ENCODE results near the gene ZNF672. TPM values are rescaled to one million over a fixed set of nuclear protein-coding genes. Genes with fewer than 3 reads are reported as not detected.

The ZNF672 gene
- total and polyA plus RNA-seq, 2 of the 13 experiments (the other 11 are each of a cell fraction or from before 2014, with no cell fraction given) = 17.2 to 22.9 TPM

- TF ChIP-seq POGK (CRISPR knock-in tag; conservative IDR thresholded peaks at IDR 0.05) = peak; percentile 36; the same call in 1 of the 2 replicates
- no peak for TF ChIP-seq JUND (CRISPR knock-in tag; IDR thresholded peaks at IDR 0.05)
- TF ChIP-seq XRCC5 (optimal IDR thresholded peaks at IDR 0.05; ENCODE audit: low read length) = peak; percentile 12
- no peak; the same call in 1 of the 2 replicates for TF ChIP-seq ZNF430 (CRISPR knock-in tag; IDR thresholded peaks at IDR 0.05)
- no peak for TF ChIP-seq SMAD1 (CRISPR knock-in tag; IDR thresholded peaks at IDR 0.05; ENCODE audit: borderline replicate concordance, low read depth)
- no peak for TF ChIP-seq IKZF4 (CRISPR knock-in tag; IDR thresholded peaks at IDR 0.05; ENCODE audit: borderline replicate concordance, low read depth, not compliant biosample characterization)
- peak; percentile 57 for TF ChIP-seq MEIS1 (CRISPR knock-in tag; IDR thresholded peaks at IDR 0.05; ENCODE audit: borderline replicate concordance)
- TF ChIP-seq RFX1 (IDR thresholded peaks at IDR 0.05) = no peak
- no peak for TF ChIP-seq EP300 (IDR thresholded peaks at IDR 0.05; ENCODE audit: low read depth in 2 of 2, low read length in 2 of 2)
- no peak; the same call in none of the 2 replicates for TF ChIP-seq EP300 (CRISPR knock-in tag; IDR thresholded peaks at IDR 0.05; ENCODE audit: borderline replicate concordance)
- TF ChIP-seq GATAD1 (CRISPR knock-in tag; IDR thresholded peaks at IDR 0.05) = peak; percentile 69; the same call in 1 of the 2 replicates
- TF ChIP-seq CHCHD3 (CRISPR knock-in tag; IDR thresholded peaks at IDR 0.05) = no peak
- no peak for TF ChIP-seq ERF (CRISPR knock-in tag; IDR thresholded peaks at IDR 0.05)
- TF ChIP-seq BORCS8-MEF2B (CRISPR knock-in tag; IDR thresholded peaks at IDR 0.05) = peak; percentile 46
- peak; percentile 8; the same call in 1 of the 2 replicates for TF ChIP-seq ZNF564 (CRISPR knock-in tag; IDR thresholded peaks at IDR 0.05)
- TF ChIP-seq NCOR1 (IDR thresholded peaks at IDR 0.05; ENCODE audit: borderline replicate concordance, low read length) = no peak
- no peak for TF ChIP-seq ZBTB43 (CRISPR knock-in tag; conservative IDR thresholded peaks at IDR 0.05)
- peak; percentile 22; the same call in 1 of the 2 replicates for TF ChIP-seq KDM5B (CRISPR knock-in tag; IDR thresholded peaks at IDR 0.05; ENCODE audit: borderline replicate concordance)
- TF ChIP-seq ZNF414 (CRISPR knock-in tag; IDR thresholded peaks at IDR 0.05) = peak; percentile 32; the same call in 1 of the 2 replicates
- TF ChIP-seq RAD51 (IDR thresholded peaks at IDR 0.05; ENCODE audit: borderline replicate concordance) = no peak
- TF ChIP-seq MEF2D (CRISPR knock-in tag; IDR thresholded peaks at IDR 0.05) = no peak
- no peak for TF ChIP-seq THYN1 (CRISPR knock-in tag; IDR thresholded peaks at IDR 0.05; ENCODE audit: borderline replicate concordance, low read depth)
- no peak for TF ChIP-seq ZNF747 (CRISPR knock-in tag; IDR thresholded peaks at IDR 0.05; ENCODE audit: borderline replicate concordance)
- peak; percentile 66; the same call in 1 of the 2 replicates for TF ChIP-seq ZMYM4 (CRISPR knock-in tag; IDR thresholded peaks at IDR 0.05)
- TF ChIP-seq CEBPG (CRISPR knock-in tag; IDR thresholded peaks at IDR 0.05) = peak; percentile 64
- TF ChIP-seq CREB3 (CRISPR knock-in tag; IDR thresholded peaks at IDR 0.05) = no peak
Observed at GRCh38 chr1:248858891-248859889, 21.2 kb downstream of the ZNF672 start, which contains the start of gene ZNF692 (continued).

Data from HepG2 (cell line).